GM19099 (cell line): ENCODE measurements around the gene CCDC78.

Experiments
- POLR2A ChIP-seq: IDR thresholded peaks from 3 replicates; pipeline ENCODE4 v1.6.1; 2011; ENCODE audit warnings: low read depth; ENCODE audit not compliant: insufficient read length; ENCODE audit errors: extremely low read depth

The CCDC78 gene

DNA sequence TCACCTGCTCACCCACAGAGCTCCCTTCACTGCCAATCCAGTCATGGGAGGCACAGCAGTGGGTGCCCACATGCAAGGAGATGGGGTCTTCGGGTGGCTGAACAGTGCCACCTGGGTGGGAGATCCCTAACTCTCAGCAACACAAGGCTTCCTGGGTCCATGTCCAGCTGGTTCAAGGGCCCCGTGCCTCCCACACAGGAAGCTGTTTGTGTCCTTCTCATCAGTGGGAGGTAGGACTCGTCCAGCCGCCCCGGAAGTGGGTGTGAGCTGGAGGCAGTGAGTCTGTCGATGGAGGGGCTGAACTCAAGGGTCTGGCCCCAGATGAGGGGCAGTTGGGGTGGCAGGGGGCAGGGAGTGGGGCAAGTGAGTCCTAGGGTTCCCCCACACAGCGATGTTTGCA lies 22.2 kb downstream of the CCDC78 start:
- TF ChIP-seq POLR2A, result no peak

DNA sequence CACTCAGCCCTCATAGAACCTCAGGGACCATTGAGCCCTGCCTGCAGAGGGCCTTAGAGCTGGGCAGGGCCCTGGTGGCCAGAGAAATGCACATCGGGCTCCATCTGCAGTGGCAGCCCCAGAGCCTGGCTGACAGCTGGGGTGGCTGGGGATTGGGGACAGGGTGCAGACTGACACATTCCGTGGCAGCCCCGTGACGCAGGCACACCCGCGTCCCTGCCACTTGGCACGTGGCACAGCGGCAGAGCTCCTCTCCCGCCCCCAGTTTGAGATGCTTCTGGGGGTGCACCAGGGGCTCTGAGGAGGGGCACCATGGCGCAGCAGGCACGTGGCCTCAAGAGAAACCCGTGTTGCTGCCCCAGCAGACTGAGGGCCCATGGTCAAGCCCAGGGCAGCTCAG lies 22.8 kb downstream of the CCDC78 start:
- no peak for TF ChIP-seq POLR2A

DNA sequence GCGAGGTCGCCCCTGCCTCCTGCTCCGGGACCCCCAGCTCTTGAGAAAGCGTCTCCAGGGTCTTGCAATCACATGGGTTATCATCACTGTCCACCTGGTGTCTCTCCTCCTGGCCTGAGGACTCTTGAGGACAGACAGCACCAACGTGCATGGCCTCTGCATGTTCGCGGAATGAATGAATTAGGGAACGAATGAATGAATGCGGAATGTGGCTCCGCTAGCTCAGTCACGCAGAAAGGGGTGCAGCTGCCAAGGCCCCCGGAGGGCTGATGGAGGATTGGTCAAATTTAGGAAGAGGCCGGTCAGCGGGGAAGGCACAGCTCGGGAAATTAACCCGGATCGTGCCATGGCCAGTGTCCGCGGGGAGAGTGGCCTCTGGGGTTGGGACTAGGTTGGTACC lies 23.9 kb downstream of the CCDC78 start:
- no peak for TF ChIP-seq POLR2A

DNA sequence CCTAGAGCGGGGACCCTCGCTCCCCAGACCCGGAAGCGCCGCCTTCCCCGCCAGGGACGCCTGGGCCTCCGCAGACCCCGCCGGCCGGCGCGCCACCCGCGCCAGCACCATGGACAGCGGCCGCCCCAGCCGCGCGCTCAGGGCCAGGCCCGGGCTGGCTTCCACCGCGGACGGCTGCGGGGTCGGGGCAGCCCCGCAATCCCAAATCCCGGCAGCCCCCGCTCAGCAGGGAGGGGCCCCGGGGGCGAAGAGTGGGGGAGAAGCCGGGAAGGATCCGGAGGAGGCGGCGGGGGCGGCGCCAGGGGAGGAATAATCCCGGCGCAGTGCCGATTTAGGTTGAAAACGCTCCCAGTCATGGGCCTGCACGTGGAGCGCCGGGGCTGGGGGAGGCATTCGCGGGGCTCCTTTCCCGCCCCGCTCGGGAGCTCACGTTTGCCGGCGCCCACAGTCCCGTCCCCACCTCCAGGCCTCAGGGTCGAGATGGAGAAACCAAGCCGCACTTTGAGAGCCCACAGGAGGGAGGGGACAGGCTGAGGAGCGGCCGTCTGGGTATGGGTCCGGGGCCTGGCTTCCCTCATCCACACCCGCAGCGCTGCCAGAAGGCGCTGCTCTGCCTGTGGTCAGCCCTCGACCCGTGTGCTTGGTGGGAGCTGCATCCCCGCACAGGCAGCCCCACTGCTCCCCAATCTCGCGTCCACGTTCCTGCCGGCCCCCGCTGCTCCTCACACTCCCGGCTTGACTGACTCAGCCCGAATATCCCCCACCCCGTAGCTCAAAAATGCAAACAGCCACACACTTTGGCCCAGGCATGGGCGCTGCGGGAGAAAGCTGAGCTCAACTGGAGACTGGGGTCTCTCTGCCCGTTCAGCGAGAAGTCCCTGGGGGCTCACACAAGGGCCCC lies 25.3 kb downstream of the CCDC78 start:
- no peak for TF ChIP-seq POLR2A

DNA sequence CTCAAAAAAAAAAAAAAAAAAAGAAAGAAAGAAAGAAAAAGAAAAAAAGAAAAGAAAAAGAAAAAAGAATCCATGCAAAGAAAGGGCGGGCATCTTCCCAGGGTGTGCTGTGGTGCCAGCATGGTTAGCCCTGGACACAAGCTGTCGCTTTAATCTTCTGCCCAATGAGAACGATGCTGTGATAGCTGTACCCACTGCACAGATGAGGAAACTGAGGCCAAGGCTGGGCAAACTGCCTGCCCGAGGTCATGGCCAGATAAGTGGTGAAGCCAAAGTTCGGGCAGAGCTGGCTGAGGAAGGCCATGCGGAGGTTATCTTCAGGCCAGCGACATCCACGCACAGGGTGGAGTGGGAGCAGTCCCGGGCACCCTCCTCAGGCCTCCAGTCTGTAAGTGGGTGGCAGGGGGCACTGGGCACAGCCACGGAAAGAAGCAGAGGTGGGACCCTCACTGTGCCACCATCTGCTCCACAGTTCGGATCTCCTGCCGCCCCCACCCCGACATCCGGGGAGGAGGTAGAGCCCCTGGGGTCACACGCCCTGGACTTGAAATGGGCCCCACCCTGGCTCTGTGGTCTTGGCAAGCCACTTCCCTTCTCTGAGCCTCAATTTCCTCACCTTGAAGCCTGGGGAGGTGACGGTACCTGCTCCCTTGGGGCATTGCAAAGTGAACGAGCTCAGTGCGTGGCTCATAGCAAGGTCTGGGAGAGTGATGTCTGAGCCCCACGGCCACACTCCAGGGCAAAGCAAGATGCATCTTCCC lies 27.2 kb downstream of the CCDC78 start:
- TF ChIP-seq POLR2A, result no peak

DNA sequence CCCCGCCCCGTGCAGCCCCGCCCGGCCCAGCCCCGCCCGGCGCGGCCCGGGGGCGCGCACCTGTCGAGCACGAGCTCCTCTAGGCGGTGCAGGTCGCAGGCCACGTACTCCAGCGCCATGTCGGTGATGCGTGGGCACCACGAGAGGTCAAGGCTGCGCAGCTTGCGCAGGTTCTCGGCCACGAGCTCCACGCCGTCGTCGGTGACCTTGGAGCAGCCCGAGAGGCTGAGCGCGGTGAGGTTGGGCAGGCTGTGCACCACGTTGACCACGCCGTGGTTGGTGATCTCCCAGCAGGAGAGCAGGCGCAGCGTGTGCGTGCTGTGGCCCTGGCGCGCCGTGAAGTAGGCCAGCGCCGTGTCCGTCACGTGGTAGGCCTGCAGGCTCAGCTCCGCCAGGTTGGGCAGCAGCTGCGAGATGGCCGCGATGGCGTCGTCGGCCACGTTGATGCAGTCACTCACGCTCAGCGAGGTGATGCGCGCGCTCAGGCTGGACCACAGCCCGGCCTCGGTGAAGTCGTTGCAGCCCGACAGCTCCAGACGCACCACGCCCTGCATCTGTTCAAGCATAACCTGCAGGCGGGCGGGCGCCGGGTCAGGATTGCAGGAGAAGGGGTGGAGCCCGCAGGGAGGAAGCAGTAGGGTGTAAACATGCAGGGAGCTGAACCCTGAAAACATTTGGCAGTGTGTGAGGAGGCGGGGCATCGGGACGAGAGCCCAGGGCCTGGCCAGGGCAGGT lies 30.7 kb downstream of the CCDC78 start:
- TF ChIP-seq POLR2A, result peak; percentile 56

DNA sequence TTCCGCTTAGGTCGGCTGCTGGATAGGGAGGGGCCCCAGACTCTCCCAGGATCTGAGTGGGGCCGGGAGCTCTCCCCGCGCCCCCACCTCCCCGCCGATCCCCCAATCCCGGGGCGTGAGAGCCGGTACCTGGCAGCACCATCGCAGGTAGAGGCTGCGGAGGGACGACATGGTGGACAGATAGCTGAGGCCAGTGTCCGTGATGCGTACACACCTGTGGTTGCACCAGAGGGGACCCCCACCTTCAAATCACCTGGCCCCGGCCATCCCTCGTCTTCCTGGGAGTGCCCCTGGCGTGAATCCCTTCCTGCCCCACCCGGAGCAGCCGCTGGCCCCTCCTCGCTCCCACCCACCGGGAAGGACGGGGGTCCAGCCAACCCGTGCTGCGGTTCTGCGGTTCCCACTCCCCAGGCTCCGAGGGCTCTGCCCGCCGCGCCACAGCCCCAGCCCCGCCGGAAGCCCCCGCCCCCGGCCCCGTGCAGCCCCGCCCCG lies 31.3 kb downstream of the CCDC78 start:
- no peak for TF ChIP-seq POLR2A

DNA sequence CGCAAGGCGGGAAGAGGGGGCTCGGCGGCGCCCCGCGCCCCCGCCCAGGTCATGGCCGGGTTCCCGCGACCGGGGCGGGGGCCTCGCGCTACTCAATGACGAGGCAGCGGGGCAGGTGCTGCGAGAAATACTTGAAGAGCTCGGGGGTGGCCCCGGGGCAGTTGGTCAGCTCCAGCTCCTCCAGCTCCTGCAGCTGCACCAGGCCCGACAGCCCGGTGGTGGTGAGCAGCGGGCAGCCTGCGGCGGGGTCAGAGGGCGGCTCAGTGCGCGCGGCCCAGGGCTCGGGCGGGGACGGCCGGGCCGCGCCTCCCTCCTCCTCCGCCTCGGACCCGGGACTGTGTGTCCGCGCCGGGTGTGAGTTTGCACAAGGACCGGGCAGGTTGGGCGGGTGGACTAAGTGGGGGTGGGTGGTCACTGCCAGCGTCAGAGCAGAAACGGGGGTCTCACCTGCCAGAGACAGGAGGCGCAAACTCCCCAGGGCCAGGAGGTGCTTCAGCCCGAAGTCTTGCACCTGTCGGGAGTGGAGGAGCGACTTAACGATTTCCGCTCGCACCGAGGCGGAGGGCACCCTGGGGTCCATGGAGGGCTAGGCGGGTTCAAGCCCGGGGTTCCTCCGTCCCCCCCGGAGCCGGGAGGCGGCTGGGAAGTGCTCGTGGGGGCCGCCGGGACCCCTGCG lies 31.9 kb downstream of the CCDC78 start:
- no peak for TF ChIP-seq POLR2A

DNA sequence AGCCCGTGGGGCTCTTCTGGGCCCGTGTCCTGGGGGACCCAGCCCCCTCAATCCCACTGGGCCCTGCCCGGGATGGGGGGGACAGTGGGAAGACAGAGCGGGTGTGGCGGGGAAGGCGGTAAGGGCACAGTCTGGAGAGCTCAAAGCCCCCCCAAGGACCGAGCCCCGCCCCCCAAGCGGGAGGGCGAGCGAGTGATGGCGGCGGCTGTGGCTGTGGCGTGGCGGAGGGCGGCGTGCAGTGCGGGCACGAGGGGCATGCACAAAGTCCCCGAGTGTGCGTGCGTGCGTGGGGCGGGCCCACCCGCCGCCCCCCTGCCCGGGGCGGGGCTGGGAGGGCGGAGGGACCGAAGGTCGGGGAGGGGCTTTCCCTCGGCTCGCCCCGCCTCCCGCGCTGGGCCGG lies 32.5 kb downstream of the CCDC78 start:
- TF ChIP-seq POLR2A, result no peak

DNA sequence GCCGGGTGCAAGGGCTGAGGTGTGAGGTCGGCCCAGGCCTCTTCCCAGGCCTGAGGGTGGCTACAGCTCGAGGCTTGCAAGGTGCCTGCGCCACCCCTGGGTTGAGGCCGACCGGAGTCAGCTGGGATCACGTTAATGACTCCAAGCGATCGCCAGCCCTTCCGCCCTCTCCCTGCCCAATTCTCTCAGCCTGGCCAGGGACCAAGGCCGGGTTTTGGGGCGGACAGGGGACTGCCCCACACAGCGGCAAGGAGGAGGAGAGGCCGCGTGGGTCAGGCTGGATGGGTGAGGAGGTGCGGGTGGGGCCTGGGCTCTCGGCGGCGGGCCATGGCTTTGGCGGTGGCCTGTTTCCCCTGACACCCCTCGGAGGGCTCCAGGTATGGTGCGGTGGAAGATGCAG lies 32.9 kb downstream of the CCDC78 start:
- TF ChIP-seq POLR2A, result no peak

DNA sequence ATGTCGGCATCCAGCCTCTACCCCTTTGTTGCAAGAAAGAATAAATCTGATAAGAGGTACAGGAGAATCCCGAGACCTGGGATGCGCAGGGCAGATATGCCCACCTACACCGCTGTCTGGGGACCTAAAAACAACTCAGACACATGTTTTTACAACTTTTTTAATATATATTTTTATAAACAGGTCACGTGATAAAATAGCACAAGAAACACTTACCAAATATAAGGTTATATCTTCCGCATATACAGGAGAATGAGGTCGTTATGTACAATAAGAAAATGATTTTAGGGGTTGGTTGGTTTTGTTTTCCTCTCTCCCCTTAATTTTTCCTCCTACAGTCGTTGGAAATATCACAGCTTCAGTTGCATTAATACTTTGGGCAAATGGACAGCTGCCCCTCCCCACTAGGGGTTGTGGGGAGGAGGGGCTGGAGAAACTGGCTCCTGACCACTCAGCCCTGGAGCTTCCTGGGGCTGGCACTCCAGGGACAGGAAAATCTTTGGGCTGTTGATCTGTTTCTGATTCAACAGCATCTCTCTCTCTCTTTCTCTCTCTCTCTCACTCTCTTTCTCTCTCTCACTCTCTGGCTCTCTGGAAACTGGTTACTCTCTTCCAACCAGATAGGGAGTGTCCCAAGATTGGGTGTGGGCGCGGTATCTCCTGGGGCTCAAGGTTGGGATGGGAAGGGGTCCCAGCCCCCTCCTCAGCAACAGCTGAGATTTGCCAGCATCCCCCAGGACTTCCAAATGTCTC lies 33.7 kb downstream of the CCDC78 start:
- no peak for TF ChIP-seq POLR2A

GRCh38 chr16:689175-689897 lies 36.9 kb downstream of the CCDC78 start:
- no peak for TF ChIP-seq POLR2A

- no peak for TF ChIP-seq POLR2A
These were observed 38.7 kb downstream of the CCDC78 start for GRCh38 chr16:687499-687898.

GRCh38 chr16:686459-687260 lies 39.6 kb downstream of the CCDC78 start:
- TF ChIP-seq POLR2A, result no peak
